ENCODE data around the gene TBC1D8. TPM values are rescaled to one million over a fixed set of nuclear protein-coding genes. Genes with fewer than 3 reads are reported as not detected.

Gene TBC1D8
- total and polyA plus RNA-seq, 2 of the 8 experiments (the other 6 are each of a cell fraction or from before 2014, with no cell fraction given): 20.8 to 21.8 TPM

- Histone ChIP-seq H3K4me2 (ENCODE audit: insufficient read depth in 1 of 2, low read depth in 2 of 2, low read length in 2 of 2) (peak overlapping the region in 1 of 2 experiments; percentile 93; a peak in 1 of 4 replicates), H2BK120ac (replicated peaks; ENCODE audit: low read depth, low read length) (no peak overlapping the region), H3K56ac (replicated peaks; ENCODE audit: insufficient read length, low read depth, low read length) (no peak overlapping the region), H2BK15ac (ENCODE audit: low read length) (no peak overlapping the region), H4K5ac (ENCODE audit: insufficient read length, low read depth, low read length) (no peak overlapping the region), H3K14ac (ENCODE audit: insufficient read length) (no peak overlapping the region), H3K27me3 (replicated peaks in 1 of 4; ENCODE audit: control insufficient read depth in 3 of 4, extremely low read depth in 1 of 4, insufficient read depth in 3 of 4, low read length in 3 of 4) (no peaks in the 10 kb centered on the region), H3K79me2 (ENCODE audit: control insufficient read depth in 1 of 2, insufficient read depth in 2 of 2, low read length in 2 of 2) (peaks cover 0 to 57% of the 10 kb centered on the region in 2 experiments; a peak in 2 of 4 replicates), H3K4ac (replicated peaks; ENCODE audit: insufficient read length, low read depth, low read length) (no peak overlapping the region), H2AFZ (ENCODE audit: low read length) (no peak overlapping the region), H2BK12ac (ENCODE audit: low read depth, low read length) (peak overlapping the region; percentile 69; the same call in 1 of the 2 replicates), H2AK5ac (ENCODE audit: low read depth, low read length) (no peak overlapping the region), H3K9ac (replicated peaks in 1 of 4; ENCODE audit: extremely low read depth in 1 of 4, low read depth in 3 of 4, low read length in 3 of 4) (no peak overlapping the region), H3K27ac (ENCODE audit: low read depth, low read length) (no peak overlapping the region), H4K91ac (replicated peaks; ENCODE audit: insufficient read length, low read length) (peak overlapping the region; percentile 79), H3K79me1 (ENCODE audit: low read depth, low read length) (peaks cover 8% of the 10 kb centered on the region), H3K9me3 (ENCODE audit: insufficient read depth in 2 of 2, low read depth in 1 of 2, low read length in 1 of 2) (no peaks in the 10 kb centered on the region), H3K36me3 (ENCODE audit: control insufficient read depth in 2 of 4, insufficient read depth in 4 of 4, low read length in 3 of 4) (no peaks in the 10 kb centered on the region), H3K23ac (ENCODE audit: insufficient read length) (no peak overlapping the region), H2BK20ac (ENCODE audit: low read length) (peak overlapping the region; percentile 1; the same call in 1 of the 2 replicates), H3K23me2 (ENCODE audit: low read depth, low read length) (no peaks in the 10 kb centered on the region), H3K18ac (ENCODE audit: extremely low read depth, low read length) (0 out of 2 replicates have a peak overlapping the region, but pooled peaks have one; percentile 34), H2BK5ac (ENCODE audit: low read depth, low read length) (peak overlapping the region; percentile 82; the same call in 1 of the 2 replicates), H4K20me1 (replicated peaks in 1 of 2; ENCODE audit: control insufficient read depth in 1 of 2, insufficient read depth in 2 of 2, low read length in 2 of 2) (no peaks in the 10 kb centered on the region), H4K8ac (ENCODE audit: extremely low read depth, insufficient read depth, low read length) (no peak overlapping the region), H3K4me3 (ENCODE audit: extremely low read depth in 1 of 4, insufficient read depth in 2 of 4, low read depth in 3 of 4, low read length in 4 of 4) (no peak overlapping the region), H3K4me1 (replicated peaks in 1 of 4; ENCODE audit: control insufficient read depth in 3 of 4, insufficient read depth in 4 of 4, low read length in 3 of 4) (peaks cover 11 to 23% (median 21%) of the 10 kb centered on the region in 4 experiments)
- 86% methylated on average over 10 of the region's 10 CpGs; no CpG with 5 or more reads in 1 of the 2 experiments for WGBS, 2 experiments (ENCODE audit: extremely low coverage in 1 of 2, insufficient coverage in 1 of 2, insufficient read length in 1 of 2, insufficient replicate concordance in 2 of 2, low coverage in 1 of 2, low lambda C conversion rate in 2 of 2, missing lambda C conversion rate in 1 of 2)
- ChIA-PET POLR2A (ENCODE audit: partially characterized antibody) (no interaction called here), CTCF (ENCODE audit: partially characterized antibody) (interaction anchor here (0.7 to 1.1 kb wide), 2 partner anchors 27 to 92 kb away, joined by 3 read pairs; no protein-coding TSS in a partner anchor)
- TF ChIP-seq POLR2AphosphoS5 (IDR thresholded peaks at IDR 0.05; ENCODE audit: low read depth, low read length): no peak
- DNase-seq (ENCODE audit: low read depth in 1 of 2, low spot score in 2 of 2): no peak
- FAIRE-seq: no peak
Measured at GRCh38 chr2:101111917-101112771, 39.0 kb downstream of the TBC1D8 start.
